Heart left ventricle (tissue), 13 donors: Measurements from ENCODE around the gene NAT10.

ENCODE experiments used
- POLR2A ChIP-seq, 2 donors: fragments of 450-650 bp; IDR thresholded peaks; one replicate each; pipeline ENCODE4 v1.6.1; 2017; ENCODE audit warnings: antibody characterized with exemption in 2 of 2, mild to moderate bottlenecking in 2 of 2, moderate library complexity in 2 of 2
- TF ChIP-seq, protein P1 (sequence below), 12 donors: fragments of 200-600 bp; sonication (generic) in 4 of 12; IDR thresholded peaks; one replicate each; pipeline versions ENCODE4 v1.5.0 to v1.8.0; 2018 to 2022; ENCODE audit warnings: antibody characterized with exemption in 12 of 12, mild to moderate bottlenecking in 5 of 12
- donor health status: ischemic (EF 13 %, LVEDD 7.1; RV severe dilation, severe dysfunction).
- donor health status: DM: no; HTN: yes; CAD: no.
- donor health status: DM: no; HTN: no; CAD: no.
- donor health status: ischemic (EF 25% LVEDD 6.9; RV normal size, moderate dysfunction).
- donor health status: ischemic (EF 25% LVEDD 5.7; RV mildly dilated, moderate dysfunction).
- donor health status: ischemic (EF 35%, LVEDD 5.7; RV mildly dilated, moderate dysfunction).
- donor health status: nonischemic (EF 11% LVEDD 7.7; RV severe dilation, severe dysfunction).
- donor health status: DM: yes; HTN: yes; CAD: no.
- donor health status: PGD.
- donor health status: ischemic (EF 29% LVEDD 5.4; RV normal size, mild dysfunction).
- donor health status: nonischemic (EF 23%, LVEDD 6.1; RV moderate dilation, normal function).

DNA sequence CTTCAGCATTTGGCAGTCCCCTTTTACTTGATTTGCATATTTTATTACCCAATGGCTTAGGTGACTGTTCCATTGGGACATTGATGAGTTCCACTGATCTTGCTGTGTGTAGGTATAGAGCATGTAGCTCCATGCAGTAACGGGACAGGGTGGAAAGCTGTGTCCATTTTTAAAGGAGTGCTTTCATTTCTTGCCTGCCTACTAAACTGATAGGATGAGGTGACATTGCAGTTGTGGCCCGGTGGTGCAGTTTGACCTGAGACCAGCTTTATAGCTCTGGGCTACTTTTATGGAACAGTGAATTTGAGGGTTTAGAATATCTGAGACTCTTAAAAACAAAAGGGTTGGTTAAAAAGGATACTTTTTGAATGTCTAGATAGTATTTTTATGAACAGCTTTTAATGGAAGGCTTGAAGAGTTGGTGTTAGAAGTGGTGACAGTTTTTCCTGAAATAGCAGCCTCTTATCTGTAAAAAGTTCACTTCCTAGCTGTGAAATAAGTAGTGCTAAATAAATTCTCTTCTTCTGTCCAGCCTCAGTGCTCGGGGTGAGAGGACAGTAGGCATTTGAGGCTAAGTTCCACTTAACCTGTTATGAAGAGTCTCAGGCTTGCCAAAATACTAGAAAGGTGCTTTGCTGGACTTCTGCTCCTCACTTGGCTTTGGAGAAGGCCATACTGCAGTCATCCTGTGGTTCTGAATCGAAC is 27.0 kb downstream of the NAT10 start:
- TF ChIP-seq, protein P1, sequence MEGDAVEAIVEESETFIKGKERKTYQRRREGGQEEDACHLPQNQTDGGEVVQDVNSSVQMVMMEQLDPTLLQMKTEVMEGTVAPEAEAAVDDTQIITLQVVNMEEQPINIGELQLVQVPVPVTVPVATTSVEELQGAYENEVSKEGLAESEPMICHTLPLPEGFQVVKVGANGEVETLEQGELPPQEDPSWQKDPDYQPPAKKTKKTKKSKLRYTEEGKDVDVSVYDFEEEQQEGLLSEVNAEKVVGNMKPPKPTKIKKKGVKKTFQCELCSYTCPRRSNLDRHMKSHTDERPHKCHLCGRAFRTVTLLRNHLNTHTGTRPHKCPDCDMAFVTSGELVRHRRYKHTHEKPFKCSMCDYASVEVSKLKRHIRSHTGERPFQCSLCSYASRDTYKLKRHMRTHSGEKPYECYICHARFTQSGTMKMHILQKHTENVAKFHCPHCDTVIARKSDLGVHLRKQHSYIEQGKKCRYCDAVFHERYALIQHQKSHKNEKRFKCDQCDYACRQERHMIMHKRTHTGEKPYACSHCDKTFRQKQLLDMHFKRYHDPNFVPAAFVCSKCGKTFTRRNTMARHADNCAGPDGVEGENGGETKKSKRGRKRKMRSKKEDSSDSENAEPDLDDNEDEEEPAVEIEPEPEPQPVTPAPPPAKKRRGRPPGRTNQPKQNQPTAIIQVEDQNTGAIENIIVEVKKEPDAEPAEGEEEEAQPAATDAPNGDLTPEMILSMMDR (IDR thresholded peaks at IDR 0.05): no peak
- TF ChIP-seq POLR2A (IDR thresholded peaks at IDR 0.05): no peak
